Activated naive CD8-positive, alpha-beta T cell treated with anti-CD3 and anti-CD28 coated beads, Interleukin-2, amount 50 U/mL, for 16 hours (primary cell): ENCODE results near the gene LRRC37B.
"Not testable (repeated sequence)": the region's sequence is repeated elsewhere in the genome, so short reads cannot be mapped to it uniquely, and the experiment has no call there.

Experiments
- DNase-seq: peaks from one replicate; pipeline ENCODE4 v3.0.0-alpha.2; 2020; ENCODE audit warnings: low read depth, low spot score

LRRC37B gene

GRCh38 chr17:32086833-32087232, 79.7 kb downstream of the LRRC37B start:
- DNase-seq: not testable (repeated sequence)

DNA sequence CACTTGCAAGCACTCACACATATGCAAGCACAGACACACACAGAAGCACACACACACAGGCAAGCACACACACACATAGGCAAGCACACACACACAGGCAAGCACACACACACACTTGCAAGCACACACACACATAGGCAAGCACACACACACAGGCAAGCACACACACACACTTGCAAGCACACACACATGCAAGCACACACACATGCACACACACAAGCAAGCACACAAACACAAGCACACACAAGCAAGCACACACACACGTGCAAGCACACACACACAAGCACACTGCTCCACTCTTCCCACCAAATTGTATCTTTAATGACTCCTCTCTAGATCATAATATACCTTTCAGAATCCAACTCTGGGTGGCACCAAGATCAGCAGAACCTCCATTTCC, 84.9 kb downstream of the LRRC37B start:
- not testable (repeated sequence) for DNase-seq

DNA sequence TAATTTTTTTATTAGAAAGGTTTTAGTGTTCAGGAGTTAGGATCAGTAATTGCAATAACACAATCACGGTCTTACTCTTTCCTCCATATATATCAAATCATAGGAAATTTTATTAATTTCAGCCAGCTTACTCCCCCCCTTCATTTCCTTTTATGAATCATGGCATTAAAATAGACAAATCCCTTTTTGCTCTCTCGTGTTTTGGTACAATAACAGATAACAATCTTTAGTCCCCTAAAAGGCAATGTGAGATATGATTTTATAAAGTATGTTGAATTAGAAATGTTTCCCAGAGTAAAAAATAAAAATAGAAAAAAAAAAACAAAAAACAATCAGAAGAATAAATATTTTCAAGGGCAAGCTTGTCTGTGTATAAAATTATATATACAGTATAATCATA, 92.5 kb downstream of the LRRC37B start:
- no peak for DNase-seq

DNA sequence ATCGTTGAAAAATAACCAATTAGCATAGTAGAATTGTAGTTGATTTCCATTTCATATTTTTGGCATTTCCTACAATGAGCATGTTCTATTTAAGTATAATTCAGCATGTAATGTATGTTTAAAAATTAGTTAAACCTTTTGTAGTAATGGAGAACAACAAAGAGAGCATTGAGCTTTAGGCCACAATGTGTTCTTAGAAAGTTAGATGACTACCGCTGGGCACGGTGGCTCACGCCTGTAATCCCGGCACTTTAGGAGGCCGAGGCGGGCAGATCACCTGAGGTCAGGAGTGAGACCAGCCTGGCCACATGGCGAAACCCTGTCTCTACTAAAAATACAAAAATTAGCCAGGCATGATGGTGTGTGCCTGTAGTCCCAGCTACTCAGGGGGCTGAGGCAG, 93.1 kb downstream of the LRRC37B start:
- DNase-seq: not testable (repeated sequence)

- DNase-seq: no peak
Observed at GRCh38 chr17:32100971-32101631, 93.9 kb downstream of the LRRC37B start.

DNA sequence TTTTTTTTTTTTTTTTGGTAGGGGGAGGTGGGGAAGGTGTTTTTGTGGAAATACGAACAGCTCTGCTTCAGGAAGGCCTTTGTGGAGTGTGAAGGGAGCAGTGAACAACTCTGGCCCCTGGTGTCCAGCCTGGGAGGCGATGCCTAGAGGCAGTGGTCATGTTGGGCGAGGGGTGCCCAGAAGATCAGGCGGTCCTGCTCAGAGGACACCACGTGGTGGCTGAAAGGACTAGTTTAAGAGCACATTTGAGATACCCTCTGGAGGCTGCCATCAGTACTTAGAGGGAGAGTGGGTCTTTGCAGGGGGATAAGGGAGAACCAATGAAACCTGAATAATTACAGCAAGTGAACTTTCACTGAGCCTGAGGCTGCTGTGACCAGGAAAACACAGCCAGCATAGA, 95.0 kb downstream of the LRRC37B start:
- DNase-seq: no peak

DNA sequence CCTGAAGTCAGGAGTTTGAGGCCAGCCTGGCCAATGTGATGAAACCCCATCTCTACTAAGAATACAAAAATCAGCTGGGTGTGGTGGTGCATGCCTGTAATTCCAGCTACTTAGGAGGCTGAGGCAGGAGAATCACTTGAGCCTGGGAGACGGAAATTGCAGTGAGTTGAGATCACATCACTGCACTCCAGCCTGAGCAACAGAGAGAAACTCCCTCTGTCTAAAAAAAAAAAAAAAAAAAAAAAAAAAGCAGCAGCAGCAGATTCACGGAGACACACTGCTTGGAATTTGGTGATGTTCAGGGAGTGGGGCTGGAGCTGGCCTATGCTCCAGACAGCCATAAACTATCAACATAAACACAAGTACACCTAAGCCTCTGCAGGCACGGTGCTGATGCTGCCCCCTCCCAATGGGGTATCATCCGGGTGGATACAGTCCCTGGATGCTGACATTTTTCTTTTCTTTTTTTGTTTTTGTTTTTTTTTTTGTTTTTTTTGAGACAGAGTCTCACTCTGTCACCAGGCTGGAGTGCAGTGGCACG, 95.5 kb downstream of the LRRC37B start:
- no peak for DNase-seq
